Measurements from ENCODE around the gene ZDHHC24. TPM values are rescaled to one million over a fixed set of nuclear protein-coding genes. Genes with fewer than 3 reads are reported as not detected.

ZDHHC24 gene
- total RNA-seq, 2 donors from 2014 or later: 24.9 to 37.8 TPM

DNA sequence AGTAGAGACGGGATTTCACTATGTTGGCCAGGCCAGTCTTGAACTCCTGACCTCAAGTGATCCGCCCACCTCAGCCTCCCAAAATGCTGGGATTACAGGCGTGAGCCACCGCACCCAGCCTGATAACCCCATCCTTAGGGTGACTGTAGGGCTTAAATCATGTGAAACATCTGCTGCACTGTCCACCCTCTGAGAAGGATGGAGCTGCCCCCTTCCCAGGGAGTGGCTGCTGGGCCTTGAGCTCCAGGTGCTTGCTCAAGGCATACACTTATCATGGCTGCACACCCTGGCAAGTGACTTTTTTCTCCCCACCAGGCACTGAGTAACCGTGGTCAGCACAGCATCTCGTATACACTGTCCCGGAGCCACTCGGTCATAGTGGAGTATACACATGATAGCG lies 73.8 kb downstream of the ZDHHC24 start:
- 92% methylated on average over 9 of the region's 9 CpGs for WGBS
- no peak overlapping the region for H3K27ac ChIP-seq

GRCh38 chr11:66471142-66471541 lies 74.7 kb downstream of the ZDHHC24 start:
- Histone ChIP-seq H3K4me3 (no peak overlapping the region), H3K4me1 (replicated peaks) (peaks cover 3% of the 10 kb centered on the region), H3K27me3 (replicated peaks; ENCODE audit: insufficient read depth) (no peaks in the 10 kb centered on the region), H3K36me3 (no peaks in the 10 kb centered on the region), H3K27ac (no peak overlapping the region), H3K9me3 (no peaks in the 10 kb centered on the region)
- TF ChIP-seq CTCF (IDR thresholded peaks at IDR 0.05): no peak
- TF ChIP-seq POLR2A (IDR thresholded peaks at IDR 0.05): no peak
- no peak for TF ChIP-seq POLR2AphosphoS5 (IDR thresholded peaks at IDR 0.05)
- DNase-seq (ENCODE audit: low spot score): no peak
- intact Hi-C loops (cut with DNase I): no loop called here
- WGBS: 90% methylated on average over 16 of the region's 16 CpGs

More for the DNA sequence above, 73.8 kb downstream of the ZDHHC24 start:
- intact Hi-C loops (cut with DNase I): no loop called here
- TF ChIP-seq POLR2A (IDR thresholded peaks at IDR 0.05) (no peak), POLR2AphosphoS5 (IDR thresholded peaks at IDR 0.05) (no peak), CTCF (IDR thresholded peaks at IDR 0.05) (no peak)
- Histone ChIP-seq H3K9me3 (no peaks in the 10 kb centered on the region), H3K4me1 (replicated peaks) (peaks cover 3% of the 10 kb centered on the region), H3K36me3 (no peaks in the 10 kb centered on the region), H3K4me3 (no peak overlapping the region), H3K27me3 (replicated peaks; ENCODE audit: insufficient read depth) (no peaks in the 10 kb centered on the region)
- DNase-seq (ENCODE audit: low spot score): no peak

Other genes starting within 250 kb of the ZDHHC24 start
- 1 to 10 TPM; 1.9 to 7.3 TPM for gene CD248, start 229.0 kb downstream of the ZDHHC24 start, total RNA-seq
- 10 to 100 TPM; 12.8 to 16.9 TPM for gene RIN1, start 209.6 kb downstream of the ZDHHC24 start, total RNA-seq
- 10 to 100 TPM; 55.7 to 71.3 TPM for gene BRMS1, start 200.9 kb downstream of the ZDHHC24 start, total RNA-seq
- 10 to 100 TPM; 47.0 to 64.9 TPM for gene B4GAT1, start 198.4 kb downstream of the ZDHHC24 start, total RNA-seq
- gene SLC29A2, start 174.3 kb downstream of the ZDHHC24 start, total RNA-seq: 10 to 100 TPM; 10.1 to 12.5 TPM
- under 1 TPM in 1 of 2 donors, not detected in 1; 0.74 TPM for gene NPAS4, start 125.0 kb downstream of the ZDHHC24 start, total RNA-seq
- gene MRPL11, start 107.2 kb downstream of the ZDHHC24 start, total RNA-seq: 10 to 100 TPM; 44.2 to 51.2 TPM
- gene PELI3, start 79.1 kb downstream of the ZDHHC24 start, total RNA-seq: 10 to 100 TPM; 23.9 to 27.0 TPM
- 10 to 100 TPM; 37.0 to 53.6 TPM for gene DPP3, start 65.6 kb downstream of the ZDHHC24 start, total RNA-seq
- 100 to 1,000 TPM; 106 to 148 TPM for gene BBS1, start 35.4 kb downstream of the ZDHHC24 start, total RNA-seq
- not detected for gene ACTN3, start 855 bp upstream of the ZDHHC24 start, total RNA-seq
- gene CTSF, start 22.6 kb upstream of the ZDHHC24 start, total RNA-seq: 100 to 1,000 TPM; 119 to 130 TPM
- 1 to 10 TPM in 1 of 2 donors, under 1 TPM in 1; 0.82 to 3.8 TPM for gene CCDC87, start 47.0 kb upstream of the ZDHHC24 start, total RNA-seq
- gene CCS, start 47.1 kb upstream of the ZDHHC24 start, total RNA-seq: 10 to 100 TPM; 31.0 to 63.8 TPM
- 10 to 100 TPM; 45.9 to 98.8 TPM for gene RBM14, start 70.6 kb upstream of the ZDHHC24 start, total RNA-seq
- gene RBM4, start 92.7 kb upstream of the ZDHHC24 start, total RNA-seq: 100 to 1,000 TPM; 105 to 137 TPM
- 10 to 100 TPM; 15.5 to 40.7 TPM for gene RBM4B, start 131.8 kb upstream of the ZDHHC24 start, total RNA-seq
- gene SPTBN2, start 183.2 kb upstream of the ZDHHC24 start, total RNA-seq: 100 to 1,000 TPM; 139 to 140 TPM

All from prostate gland (tissue), 2 donors.